GM21528 (cell line): Measurements from ENCODE around the gene RETSAT.
"Not testable (repeated sequence)": the region's sequence is repeated elsewhere in the genome, so short reads cannot be mapped to it uniquely, and the experiment has no call there.

Experiments used
- ATAC-seq: cut with Tn5 transposase; IDR thresholded peaks from one replicate; pipeline ENCODE4 v1.9.1; 2021; ENCODE audit warnings: mild to moderate bottlenecking, moderate library complexity; ENCODE audit not compliant: unreplicated experiment, low FRiP score

The RETSAT gene

GRCh38 chr2:85383151-85383550 lies 28.8 kb upstream of the RETSAT start:
- not testable (repeated sequence) for ATAC-seq

- ATAC-seq: no peak
Measured at GRCh38 chr2:85380048-85380447, 25.7 kb upstream of the RETSAT start.

- ATAC-seq: no peak
Measured at GRCh38 chr2:85378257-85378656, 23.9 kb upstream of the RETSAT start.

- ATAC-seq: no peak
Measured at GRCh38 chr2:85377083-85377482, 22.8 kb upstream of the RETSAT start.

- no peak for ATAC-seq
Measured at GRCh38 chr2:85376291-85377065, 22.1 kb upstream of the RETSAT start.

- no peak for ATAC-seq
Measured at GRCh38 chr2:85371045-85371444, 16.7 kb upstream of the RETSAT start.

- ATAC-seq: no peak
Measured at GRCh38 chr2:85369500-85369899, 15.2 kb upstream of the RETSAT start.

- no peak for ATAC-seq
Measured at GRCh38 chr2:85368921-85369320, 14.6 kb upstream of the RETSAT start.

GRCh38 chr2:85367180-85367579 lies 12.9 kb upstream of the RETSAT start:
- ATAC-seq: no peak

GRCh38 chr2:85362653-85363387 lies 8.5 kb upstream of the RETSAT start:
- ATAC-seq: not testable (repeated sequence)

- no peak for ATAC-seq
Measured at GRCh38 chr2:85357736-85358135, 3.4 kb upstream of the RETSAT start.

- no peak for ATAC-seq
Measured at GRCh38 chr2:85356186-85356585, 1.9 kb upstream of the RETSAT start.

- ATAC-seq: no peak
Measured at GRCh38 chr2:85355521-85355920, 1.2 kb upstream of the RETSAT start.

GRCh38 chr2:85355073-85355410 lies 714 bp upstream of the RETSAT start:
- peak; percentile 8 for ATAC-seq

GRCh38 chr2:85353876-85354285 lies 447 bp downstream of the RETSAT start:
- ATAC-seq: peak; percentile 4

- no peak for ATAC-seq
Measured at GRCh38 chr2:85347599-85347998, 6.7 kb downstream of the RETSAT start.

- no peak for ATAC-seq
Measured at GRCh38 chr2:85344356-85344954, 9.9 kb downstream of the RETSAT start.

- not testable (repeated sequence) for ATAC-seq
Measured at GRCh38 chr2:85343207-85343895, 11.0 kb downstream of the RETSAT start.

GRCh38 chr2:85342156-85342555 lies 12.2 kb downstream of the RETSAT start:
- no peak for ATAC-seq

- ATAC-seq: no peak
Measured at GRCh38 chr2:85341269-85342029, 12.9 kb downstream of the RETSAT start.
